ENCODE results near the gene APOA4.

Gene APOA4

DNA sequence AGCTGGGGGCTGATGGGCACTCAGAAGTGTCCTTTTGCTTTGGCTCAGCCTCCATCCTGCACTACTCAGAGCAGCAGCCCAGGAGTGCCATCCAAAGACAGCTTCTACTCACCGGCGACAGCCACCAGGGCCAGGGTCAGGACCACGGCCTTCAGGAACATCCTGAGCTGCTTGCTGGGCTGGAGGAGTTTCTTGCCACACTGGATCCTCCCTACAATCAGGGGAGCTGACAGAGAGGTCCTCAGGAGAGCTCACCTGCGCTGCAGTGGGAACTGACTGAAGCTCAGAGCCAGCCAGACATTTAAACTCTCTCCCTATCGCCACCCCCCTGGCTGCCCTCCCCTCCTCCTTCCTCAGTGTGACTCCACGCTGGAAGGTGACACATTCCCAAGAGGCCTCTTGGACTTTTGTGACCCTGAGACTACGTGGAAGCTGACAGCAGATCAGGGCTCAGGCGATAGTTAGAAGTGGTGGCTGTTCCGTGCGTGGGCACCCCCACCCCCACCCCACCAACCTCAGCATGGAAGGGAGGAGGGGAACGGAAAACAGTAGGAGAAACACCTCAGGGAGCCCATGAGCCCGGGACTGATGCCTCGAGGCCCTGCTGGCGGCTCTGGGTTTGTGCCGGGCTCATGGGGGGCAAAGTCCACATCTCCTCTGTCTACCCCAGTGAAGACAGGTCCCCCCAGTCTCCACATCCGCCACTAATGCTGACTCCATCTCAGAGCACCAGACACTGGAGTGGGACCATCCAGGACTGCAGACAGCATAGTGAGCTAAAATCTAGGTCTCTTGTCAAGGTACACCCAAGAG, at the start of gene APOA4:
Gene APOA4, minus strand, starts transcription at position 274 of the 813 bp plus-strand sequence. Its CDS starts 113 bp downstream, at position 161.
- H3K4me3 ChIP-seq (ENCODE audit: low read depth, low read length), result no peak within 1 kb of the TSS
- no peak for DNase-seq (ENCODE audit: low read depth)
- TF ChIP-seq CTCF (IDR thresholded peaks at IDR 0.05; ENCODE audit: low read depth, low read length, missing control alignments), result no peak

GRCh38 chr11:116871248-116871647, 48.1 kb upstream of the APOA4 start:
- no peak for DNase-seq (ENCODE audit: low read depth)

GRCh38 chr11:116870054-116870453, 47.0 kb upstream of the APOA4 start:
- DNase-seq (ENCODE audit: low read depth), result no peak
- TF ChIP-seq CTCF (IDR thresholded peaks at IDR 0.05; ENCODE audit: low read depth, low read length, missing control alignments), result no peak
- H3K4me3 ChIP-seq (ENCODE audit: low read depth, low read length), result no peak overlapping the region

More at GRCh38 chr11:116871248-116871647, 48.1 kb upstream of the APOA4 start:
- TF ChIP-seq CTCF (IDR thresholded peaks at IDR 0.05; ENCODE audit: low read depth, low read length, missing control alignments), result no peak
- no peak overlapping the region for H3K4me3 ChIP-seq (ENCODE audit: low read depth, low read length)

DNA sequence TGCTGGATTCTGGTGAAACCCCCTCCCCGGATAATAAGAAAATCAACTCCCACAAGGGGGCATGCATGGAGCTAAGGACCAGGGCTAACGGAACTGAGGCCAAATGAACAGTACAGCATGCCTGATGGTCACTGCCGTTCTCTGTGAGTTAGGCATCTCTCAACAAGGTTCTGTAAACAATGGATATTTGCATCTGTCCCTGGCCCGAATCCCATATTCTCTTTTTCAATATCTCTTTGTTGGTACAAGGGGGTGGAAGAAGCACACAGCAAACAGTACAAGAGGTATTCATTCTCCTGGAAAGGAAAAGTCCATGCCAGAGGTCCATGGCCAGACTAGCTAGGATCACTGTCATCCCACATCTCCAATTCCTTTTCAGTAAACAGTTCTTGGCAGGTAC, 46.5 kb upstream of the APOA4 start:
- H3K4me3 ChIP-seq (ENCODE audit: low read depth, low read length), result no peak overlapping the region
- TF ChIP-seq CTCF (IDR thresholded peaks at IDR 0.05; ENCODE audit: low read depth, low read length, missing control alignments), result no peak
- DNase-seq (ENCODE audit: low read depth), result no peak

- H3K4me3 ChIP-seq (ENCODE audit: low read depth, low read length), result no peak overlapping the region
- TF ChIP-seq CTCF (IDR thresholded peaks at IDR 0.05; ENCODE audit: low read depth, low read length, missing control alignments), result no peak
- DNase-seq (ENCODE audit: low read depth), result no peak
Observed at GRCh38 chr11:116868066-116868465, 45.0 kb upstream of the APOA4 start.

DNA sequence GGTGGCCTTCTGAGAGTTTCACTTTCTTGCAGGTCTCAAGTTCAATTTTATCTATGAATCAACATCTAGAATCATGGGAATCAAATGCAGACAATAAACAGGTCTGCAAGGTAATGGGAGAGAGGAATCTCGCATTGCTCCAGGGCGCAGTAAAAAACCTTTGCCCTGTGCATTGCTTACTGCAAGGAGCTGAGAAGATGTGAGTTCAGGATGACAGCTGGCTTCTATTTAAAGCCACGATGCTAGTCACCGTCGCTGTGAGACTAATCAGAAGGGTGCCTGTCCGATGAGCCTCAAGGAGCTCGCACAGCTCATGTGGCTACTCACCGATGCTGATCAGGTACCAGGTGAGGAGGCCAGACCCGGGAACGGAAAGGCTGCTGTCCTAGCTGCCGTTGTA, 44.5 kb upstream of the APOA4 start:
- TF ChIP-seq CTCF (IDR thresholded peaks at IDR 0.05; ENCODE audit: low read depth, low read length, missing control alignments), result no peak
- H3K4me3 ChIP-seq (ENCODE audit: low read depth, low read length), result no peak overlapping the region
- DNase-seq (ENCODE audit: low read depth), result no peak

All from GM12864 (cell line).